Coronary artery (tissue), 2 donors: ENCODE results near the gene TMEM178B.

Source experiments
- DNase-seq: peaks from one replicate; pipeline ENCODE4 v3.0.0-alpha.2; 2017; ENCODE audit warnings: low spot score
- H3K27ac ChIP-seq, 2 donors: fragments of 200-600 bp; sonication (generic); one replicate each; pipeline ENCODE4 v1.5.1; 2016 to 2019
- H3K4me3 ChIP-seq: fragments of 200-600 bp; sonication (generic); 2 replicates; pipeline ENCODE4 v1.5.1; 2016; ENCODE audit warnings: mild to moderate bottlenecking, moderate library complexity
- TF ChIP-seq, protein P1 (sequence below): fragments of 200-600 bp; sonication (generic); IDR thresholded peaks from one replicate; pipeline ENCODE4 v1.5.1; 2019; ENCODE audit warnings: antibody characterized with exemption

The TMEM178B gene

DNA sequence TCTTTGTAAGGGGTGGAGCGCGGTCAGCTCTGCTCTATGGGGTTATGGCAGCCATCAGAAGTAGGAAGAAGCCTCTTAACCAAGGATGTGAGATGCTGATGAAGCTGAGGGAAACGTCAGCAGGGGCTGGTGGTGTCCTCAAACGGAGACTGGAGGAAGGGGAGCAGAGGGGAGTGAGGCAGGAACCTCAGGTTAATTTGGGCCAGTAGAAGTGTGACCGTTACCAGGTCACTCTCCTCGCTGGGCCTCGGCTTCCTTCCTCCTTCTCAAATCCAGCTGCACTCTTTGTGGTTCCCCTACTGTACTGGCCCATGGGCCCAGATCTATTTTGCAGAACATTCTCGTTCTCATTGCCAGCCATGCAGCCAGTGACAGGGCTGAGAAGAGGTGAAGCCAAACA lies 169.5 kb downstream of the TMEM178B start:
- DNase-seq: no peak
- no peak overlapping the region for H3K4me3 ChIP-seq
- TF ChIP-seq, protein P1, sequence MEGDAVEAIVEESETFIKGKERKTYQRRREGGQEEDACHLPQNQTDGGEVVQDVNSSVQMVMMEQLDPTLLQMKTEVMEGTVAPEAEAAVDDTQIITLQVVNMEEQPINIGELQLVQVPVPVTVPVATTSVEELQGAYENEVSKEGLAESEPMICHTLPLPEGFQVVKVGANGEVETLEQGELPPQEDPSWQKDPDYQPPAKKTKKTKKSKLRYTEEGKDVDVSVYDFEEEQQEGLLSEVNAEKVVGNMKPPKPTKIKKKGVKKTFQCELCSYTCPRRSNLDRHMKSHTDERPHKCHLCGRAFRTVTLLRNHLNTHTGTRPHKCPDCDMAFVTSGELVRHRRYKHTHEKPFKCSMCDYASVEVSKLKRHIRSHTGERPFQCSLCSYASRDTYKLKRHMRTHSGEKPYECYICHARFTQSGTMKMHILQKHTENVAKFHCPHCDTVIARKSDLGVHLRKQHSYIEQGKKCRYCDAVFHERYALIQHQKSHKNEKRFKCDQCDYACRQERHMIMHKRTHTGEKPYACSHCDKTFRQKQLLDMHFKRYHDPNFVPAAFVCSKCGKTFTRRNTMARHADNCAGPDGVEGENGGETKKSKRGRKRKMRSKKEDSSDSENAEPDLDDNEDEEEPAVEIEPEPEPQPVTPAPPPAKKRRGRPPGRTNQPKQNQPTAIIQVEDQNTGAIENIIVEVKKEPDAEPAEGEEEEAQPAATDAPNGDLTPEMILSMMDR: no peak
- H3K27ac ChIP-seq: no peak overlapping the region

DNA sequence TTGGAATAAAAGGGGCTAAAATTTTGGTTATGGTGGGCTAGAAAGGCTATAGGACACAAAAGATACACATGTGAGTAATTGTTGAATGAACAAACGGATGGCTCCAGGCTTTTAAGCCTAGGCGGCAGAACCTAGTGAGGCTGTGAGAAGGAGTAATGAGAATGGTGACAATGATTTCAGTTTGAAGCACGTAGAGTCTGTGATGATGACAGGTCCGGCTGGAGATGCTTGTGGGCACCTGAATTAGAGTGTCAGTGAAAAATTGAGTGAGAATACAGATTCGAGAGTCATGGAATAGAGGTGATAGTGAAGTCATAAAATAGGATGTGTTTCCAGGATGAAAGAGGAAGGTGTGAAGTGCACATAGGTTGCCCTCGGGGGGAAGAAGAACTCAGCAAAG lies 170.6 kb downstream of the TMEM178B start:
- no peak overlapping the region for H3K4me3 ChIP-seq
- no peak for DNase-seq
- no peak overlapping the region for H3K27ac ChIP-seq
- TF ChIP-seq, protein P1: no peak

DNA sequence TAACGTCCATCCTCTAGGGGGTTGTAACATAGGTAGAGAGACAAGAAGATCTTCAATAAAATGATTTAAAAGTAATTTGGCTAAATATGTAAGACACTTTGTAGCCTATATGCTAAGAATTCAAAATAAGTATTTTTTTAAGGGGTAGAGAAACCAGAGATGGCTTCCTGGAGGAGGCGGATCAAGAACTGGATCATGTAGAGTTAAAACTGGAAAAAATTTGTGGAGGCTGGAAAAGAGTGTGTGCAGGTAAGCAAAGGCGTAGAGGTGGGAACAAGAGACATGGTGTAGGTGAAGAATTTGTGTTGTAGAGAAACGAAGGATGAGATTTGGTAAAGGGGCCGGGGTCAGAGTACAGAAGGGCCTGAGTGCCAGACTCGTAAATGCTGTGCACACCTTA lies 172.6 kb downstream of the TMEM178B start:
- DNase-seq: no peak
- Histone ChIP-seq H3K4me3 (no peak overlapping the region), H3K27ac (no peak overlapping the region)
- TF ChIP-seq, protein P1: no peak

DNA sequence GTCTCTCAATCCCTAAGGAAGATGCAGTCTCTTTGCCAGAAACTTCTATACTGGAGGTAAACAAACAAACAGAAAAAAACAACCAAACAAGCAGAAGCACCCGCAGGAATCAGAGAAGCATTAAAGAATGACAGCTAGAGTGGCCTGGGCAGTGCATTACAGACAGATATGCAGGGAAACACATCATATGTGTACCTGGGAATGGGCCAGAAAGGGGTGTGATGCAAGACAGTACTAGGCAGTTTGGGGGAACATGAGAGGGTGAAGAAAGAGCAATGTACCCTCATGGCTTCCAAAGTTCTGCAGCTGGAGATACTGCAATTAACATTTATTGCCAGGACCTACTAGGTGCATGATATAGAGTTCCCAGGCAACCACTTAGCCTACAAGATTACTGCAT lies 177.3 kb downstream of the TMEM178B start:
- TF ChIP-seq, protein P1: no peak
- Histone ChIP-seq H3K4me3 (no peak overlapping the region), H3K27ac (no peak overlapping the region)
- DNase-seq: no peak

DNA sequence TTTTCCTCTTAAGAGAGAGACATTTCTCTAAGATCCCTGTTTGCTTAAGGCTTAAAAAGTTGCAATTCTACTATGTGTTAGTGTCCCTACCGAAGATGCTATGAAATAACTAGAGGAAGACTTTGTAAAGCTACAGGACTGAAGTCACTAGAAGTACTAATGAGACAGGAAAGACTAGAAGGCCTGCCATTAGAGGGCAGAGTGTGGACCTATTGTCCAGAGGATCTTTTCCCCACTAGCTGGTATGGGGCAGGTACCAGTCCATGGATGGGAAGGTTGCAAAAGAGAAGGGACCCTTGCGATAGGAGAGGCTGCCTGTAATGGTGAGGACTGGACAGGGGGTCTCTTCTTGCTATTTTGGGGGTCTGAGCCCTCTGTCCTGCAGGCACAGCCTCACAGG lies 178.1 kb downstream of the TMEM178B start:
- TF ChIP-seq, protein P1: no peak
- no peak overlapping the region for H3K4me3 ChIP-seq
- DNase-seq: no peak
- H3K27ac ChIP-seq: no peak overlapping the region

DNA sequence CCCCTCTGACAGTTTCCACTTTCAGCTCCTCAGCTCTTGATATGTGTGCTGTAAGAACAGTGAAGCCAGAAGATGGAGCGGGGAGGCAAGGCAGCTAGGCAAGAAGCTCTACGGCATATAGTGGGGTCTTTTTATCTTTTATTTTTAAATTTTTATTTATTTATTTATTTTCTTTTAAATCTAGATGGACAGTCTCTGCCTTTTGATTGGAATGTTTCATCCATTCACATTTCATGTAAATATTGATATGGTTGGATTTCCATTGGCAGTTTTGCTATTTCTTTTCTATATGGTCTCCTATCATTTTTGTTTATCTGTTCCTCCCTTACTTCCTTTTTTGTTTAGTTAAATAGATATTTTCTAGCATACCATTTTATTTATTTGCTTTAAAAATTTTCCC lies 183.7 kb downstream of the TMEM178B start:
- no peak overlapping the region for H3K4me3 ChIP-seq
- H3K27ac ChIP-seq: no peak overlapping the region
- no peak for DNase-seq
- TF ChIP-seq, protein P1: no peak

DNA sequence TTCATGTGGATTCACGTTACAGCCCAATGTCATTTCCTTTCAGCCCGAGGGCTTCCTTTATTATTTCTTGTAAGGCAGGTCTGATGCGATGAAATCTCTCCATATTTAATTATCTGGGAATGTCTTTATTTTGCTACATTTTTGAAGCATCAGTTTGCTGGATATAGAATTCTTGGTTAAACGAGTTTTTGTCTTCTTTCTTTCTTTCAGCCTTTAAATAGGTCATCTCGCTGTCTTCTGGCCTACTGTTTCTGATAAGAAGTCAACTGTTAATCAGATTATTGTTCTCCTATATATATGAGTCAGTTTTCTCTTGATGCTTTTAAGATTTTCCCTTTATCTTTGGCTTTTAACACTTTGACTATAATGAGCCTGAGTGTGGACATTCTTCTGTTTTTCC lies 184.7 kb downstream of the TMEM178B start:
- TF ChIP-seq, protein P1: no peak
- Histone ChIP-seq H3K27ac (no peak overlapping the region), H3K4me3 (no peak overlapping the region)
- DNase-seq: no peak
